Mesenteric fat pad (tissue), 1 donor: Measurements from ENCODE around the gene DCPS. TPM values are rescaled to one million over a fixed set of nuclear protein-coding genes. Genes with fewer than 3 reads are reported as not detected.
"Not testable (repeated sequence)": the region's sequence is repeated elsewhere in the genome, so short reads cannot be mapped to it uniquely, and the experiment has no call there.

Experiments
- DNase-seq: peaks from one replicate; pipeline ENCODE4 v3.0.0-alpha.2; 2020; ENCODE audit warnings: low spot score
- total RNA-seq: library from RNA; stranded (reverse); fragmentation: NEBNext Ultra II Directional; extraction: Animal tissue kit (Norgen Biotek cat#: 25700); gene quantifications from one replicate; pipeline ENCODE4 v1.2.1, GENCODE V29; 2021
- donor health status: DM: yes; HTN: yes; CAD: no.

The DCPS gene
- total RNA-seq, 1 donor from 2014 or later: 10.8 TPM

DNA sequence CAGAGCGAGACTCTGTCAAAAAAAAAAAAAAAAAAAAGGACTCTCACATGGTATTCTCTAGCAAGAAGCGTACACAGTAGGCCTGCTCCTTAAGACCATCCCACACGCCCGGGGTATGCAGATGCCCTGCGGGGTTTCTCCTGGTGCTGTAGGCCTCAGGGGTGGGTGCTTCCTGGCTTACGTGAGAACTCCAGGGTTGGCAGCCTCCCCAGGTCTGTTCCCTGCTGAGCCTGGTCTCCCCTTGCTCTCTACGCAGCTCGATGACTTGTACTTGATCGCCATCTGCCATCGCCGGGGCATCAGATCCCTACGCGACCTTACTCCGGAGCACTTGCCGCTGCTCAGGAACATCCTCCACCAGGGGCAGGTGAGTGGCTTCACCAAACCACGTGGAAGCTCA lies 39.2 kb downstream of the DCPS start:
- no peak for DNase-seq

DNA sequence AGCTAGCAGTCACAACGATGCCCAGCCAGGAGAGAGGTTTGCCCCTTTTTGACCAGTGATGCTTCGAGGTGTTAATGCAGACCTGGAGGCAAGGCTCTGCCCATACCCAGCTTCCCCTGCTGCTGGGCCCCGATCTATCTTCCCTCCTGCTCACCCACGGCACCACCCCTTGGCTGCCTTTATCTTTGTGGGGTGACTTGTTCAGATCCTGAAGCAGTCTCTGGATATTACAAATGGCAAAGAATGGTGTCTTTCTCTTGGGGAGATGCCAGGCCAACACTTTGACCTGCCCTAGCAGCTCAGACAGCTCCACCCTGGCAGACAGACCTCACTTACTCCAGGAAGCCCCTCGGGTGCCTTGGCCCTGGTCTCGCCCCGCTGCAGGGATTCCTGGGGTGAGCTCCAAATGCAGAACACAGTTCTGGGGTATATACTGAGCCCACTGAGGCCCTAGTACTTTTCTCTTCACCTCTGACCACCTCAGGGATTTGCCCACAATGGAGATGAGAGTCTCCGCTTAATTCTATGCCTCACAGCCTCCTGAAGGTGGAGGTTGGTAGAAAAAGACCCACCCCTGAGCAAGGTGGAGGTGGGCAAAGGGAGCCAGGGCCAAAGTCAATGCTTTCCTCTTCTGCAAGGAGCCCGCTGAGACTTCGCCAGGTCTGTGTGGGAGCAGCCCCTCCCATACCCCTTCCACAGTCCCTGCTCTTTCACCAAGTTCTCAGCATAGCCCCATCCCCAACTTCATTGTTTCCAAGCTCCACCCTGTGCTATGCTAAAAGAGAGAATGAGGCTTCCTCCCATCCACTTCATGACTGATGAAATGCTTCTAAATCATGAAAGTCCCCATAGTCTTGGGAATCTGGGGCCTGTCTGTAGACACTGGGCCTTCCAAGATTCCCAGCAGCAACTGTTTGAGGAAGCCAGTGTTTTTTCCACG lies 40.6 kb downstream of the DCPS start:
- DNase-seq: no peak

DNA sequence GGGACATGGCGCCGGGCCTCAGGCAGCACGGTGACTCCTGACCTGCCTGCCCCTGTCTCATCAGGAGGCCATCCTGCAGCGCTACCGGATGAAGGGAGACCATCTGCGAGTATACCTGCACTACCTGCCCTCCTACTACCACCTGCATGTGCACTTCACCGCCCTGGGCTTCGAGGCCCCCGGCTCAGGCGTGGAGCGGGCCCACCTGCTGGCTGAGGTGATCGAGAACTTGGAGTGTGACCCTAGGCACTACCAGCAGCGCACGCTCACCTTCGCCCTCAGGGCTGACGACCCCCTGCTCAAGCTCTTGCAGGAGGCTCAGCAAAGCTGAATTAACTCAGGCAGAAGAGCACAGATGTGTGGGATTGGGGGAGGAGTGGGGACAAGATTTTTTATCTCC lies 41.4 kb downstream of the DCPS start:
- DNase-seq: no peak

DNA sequence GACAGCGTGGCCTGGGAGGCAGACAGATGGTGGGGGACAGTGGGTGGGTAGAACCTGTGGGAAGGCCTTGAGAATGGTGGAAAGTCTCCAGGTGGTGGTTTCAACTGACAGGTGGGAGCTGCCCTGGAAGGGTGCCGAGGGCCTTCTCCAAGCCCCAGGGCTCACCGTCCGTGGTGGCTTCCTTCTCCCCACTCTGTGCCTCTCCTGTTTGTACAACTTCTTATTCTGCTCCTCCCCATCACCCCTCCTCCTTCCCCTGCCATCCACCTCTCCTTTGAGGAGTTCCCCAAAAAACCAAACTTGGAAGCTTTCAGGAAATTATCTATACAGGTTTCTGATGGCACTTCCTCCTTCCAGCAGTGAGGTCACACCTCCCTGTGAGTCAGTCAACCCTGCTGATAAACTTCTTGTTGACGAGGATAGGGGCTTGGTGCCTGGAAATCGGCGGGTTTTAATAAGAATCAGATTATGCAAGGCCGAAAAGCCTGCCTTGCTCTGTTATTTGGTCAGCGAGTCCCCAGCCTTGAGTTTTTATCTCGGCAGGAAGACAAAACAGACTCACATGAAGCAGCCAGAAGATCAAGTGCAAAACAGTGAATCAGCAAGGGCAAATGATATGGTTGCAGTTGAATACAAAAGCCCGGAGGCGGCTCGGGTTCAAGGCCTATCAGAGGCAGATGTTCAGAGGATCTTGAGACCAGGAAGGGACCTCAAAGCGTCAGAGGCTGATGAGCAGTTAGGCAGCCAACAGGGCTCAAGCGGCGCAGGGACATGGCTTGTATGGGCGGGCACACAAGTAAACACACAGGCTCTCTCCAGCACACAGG lies 42.1 kb downstream of the DCPS start:
- no peak for DNase-seq

DNA sequence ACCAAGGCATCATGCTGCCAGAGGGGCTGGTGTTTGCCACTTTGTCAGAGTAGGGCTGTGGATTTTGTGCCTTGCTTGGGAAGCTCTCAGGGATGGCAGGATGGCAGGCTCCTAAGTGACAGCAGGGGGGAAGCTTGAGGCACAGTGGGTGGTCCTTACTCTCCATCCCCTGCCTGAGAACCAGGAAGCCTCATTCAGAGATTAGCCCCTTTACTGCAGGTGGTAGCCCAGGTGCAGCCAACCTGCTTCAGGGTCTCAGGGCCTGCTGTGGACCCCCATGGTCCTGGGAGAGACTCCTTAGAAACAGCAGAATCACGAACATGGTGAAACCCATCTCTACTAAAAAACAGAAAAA lies 42.7 kb downstream of the DCPS start:
- DNase-seq: no peak

DNA sequence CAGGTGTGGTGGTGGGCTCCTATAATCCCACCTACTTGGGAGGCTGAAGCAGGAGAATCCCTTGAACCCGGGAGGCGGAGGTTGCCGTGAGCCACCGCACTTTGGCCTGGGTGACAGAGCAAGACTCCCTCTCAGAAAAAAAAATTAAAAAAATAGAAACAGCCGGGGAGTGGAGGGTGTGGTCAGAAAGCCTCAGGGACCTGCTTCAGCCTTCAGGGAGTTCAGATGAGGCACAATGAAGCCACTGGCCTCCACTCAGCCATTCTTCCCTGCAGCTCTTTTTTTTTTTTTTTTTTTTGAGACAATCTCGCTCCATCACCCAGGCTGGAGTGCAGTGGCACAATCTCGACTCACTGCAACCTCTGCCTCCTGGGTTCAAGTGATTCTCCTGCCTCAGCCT lies 43.1 kb downstream of the DCPS start:
- DNase-seq: not testable (repeated sequence)

DNA sequence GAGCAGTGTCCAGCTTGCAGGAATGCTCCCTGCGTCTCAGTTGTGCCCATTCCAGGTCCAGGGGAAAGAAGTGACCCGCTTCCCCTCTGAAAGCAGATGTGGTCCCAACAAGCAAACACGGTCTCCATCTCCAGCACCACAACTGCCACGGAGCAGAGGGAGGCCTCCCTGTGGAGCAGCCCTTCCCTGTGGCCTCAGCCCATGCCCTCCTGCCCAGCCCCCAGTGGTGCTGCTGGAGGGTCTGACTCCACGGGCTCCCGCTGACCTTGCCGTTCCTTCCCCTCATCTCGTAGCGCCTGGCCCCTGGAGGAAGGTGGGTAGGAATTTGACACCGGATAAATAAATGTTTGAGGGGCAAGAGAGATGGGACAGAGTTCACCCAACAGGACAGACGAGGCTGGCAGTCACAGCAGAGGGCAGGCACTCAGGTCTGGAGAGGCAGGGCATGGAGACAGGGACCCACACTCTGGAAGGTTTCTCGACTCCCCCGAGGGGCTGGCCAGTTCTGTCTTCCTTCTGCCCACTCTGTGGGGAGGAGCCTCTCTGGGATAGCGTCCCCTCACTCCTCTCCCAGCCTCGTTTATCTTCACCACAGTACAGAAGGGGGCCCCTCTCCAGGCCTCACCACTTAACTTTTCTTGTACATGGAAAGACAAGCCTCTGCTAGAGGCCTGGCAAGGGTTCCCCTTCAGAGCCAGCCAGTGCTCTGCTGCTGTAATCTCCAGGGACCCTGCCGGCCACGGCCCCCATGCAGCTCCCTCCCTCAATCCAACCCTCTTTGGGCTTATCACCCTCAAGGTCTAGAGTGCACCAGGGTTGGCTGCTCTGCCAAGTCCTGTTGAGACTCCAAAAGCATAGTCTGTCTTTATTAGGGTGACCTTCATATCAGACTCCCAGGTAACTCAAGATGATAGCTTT lies 44.1 kb downstream of the DCPS start:
- no peak for DNase-seq

DNA sequence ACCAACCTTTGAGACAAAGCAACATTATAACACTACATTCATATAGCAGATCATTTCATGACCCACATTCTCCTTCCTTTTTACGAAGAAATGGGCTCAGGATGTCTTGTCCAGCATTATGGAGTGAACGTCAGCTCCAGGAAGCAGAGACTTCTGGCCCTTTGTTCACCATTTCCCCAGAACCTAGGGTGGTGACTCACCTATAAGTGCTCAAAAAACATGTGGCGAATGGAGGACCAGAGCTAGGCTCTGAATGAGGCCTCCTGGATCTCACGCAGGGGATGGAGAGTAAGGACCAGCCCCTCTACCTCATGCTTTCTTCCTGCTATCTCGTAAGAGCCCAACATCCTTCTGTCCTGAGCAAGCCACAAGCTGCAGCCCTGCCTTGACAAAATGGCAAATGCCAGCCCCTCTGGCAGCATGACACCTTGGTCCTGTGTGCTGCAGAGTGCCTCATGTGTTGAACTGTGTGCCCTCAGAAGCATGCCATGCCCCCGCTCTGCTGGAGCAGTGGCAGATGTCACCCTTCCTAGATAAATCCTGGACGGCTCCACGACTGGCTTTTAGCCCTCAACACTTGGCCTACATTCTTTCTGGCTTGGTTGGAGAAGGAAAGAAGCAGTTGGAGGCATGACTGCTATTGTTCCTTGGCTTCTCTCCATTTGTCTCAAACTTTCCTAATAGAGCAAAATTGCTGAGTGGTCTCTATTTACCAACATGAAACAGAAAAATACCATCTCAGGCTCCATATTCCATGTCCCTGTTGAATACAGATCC lies 45.1 kb downstream of the DCPS start:
- no peak for DNase-seq

DNA sequence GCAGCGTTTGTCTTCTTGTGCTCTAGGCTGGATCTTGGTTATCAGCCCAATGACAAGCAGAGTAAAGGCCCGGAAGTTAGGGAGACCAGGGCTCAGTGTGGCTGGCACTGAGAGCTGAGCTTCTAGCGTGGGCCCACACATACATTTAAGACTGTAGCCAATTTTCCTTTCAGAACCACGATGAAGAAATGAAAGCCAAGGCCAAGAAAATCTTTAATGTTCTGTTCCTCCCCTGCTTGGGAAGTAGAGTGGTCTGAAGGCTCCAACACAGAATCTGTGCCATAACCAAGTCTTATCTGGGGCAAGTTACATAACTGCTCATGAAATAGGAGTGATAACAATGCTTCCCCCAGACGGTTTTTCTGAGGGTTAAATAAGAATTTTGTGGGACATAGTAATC lies 47.0 kb downstream of the DCPS start:
- no peak for DNase-seq

DNA sequence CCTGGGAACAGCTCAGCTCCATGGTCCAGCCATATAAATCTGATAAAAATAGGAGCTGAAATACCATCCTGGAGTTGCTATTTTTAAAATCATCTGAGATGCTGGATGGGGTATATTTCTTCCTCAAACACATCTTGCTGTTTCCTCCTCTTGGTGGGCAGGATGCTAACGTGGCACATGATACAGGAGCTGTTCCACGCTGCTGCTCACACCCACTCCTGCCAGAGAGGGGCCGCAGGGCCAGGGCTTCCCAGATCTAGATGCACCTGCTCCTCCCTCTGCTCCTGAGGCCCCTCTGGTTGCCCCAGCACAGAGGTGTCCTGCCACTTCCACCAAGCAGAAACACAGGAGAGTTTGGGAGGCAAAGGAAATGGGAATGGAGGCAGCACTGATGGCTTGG lies 48.3 kb downstream of the DCPS start:
- DNase-seq: no peak

DNA sequence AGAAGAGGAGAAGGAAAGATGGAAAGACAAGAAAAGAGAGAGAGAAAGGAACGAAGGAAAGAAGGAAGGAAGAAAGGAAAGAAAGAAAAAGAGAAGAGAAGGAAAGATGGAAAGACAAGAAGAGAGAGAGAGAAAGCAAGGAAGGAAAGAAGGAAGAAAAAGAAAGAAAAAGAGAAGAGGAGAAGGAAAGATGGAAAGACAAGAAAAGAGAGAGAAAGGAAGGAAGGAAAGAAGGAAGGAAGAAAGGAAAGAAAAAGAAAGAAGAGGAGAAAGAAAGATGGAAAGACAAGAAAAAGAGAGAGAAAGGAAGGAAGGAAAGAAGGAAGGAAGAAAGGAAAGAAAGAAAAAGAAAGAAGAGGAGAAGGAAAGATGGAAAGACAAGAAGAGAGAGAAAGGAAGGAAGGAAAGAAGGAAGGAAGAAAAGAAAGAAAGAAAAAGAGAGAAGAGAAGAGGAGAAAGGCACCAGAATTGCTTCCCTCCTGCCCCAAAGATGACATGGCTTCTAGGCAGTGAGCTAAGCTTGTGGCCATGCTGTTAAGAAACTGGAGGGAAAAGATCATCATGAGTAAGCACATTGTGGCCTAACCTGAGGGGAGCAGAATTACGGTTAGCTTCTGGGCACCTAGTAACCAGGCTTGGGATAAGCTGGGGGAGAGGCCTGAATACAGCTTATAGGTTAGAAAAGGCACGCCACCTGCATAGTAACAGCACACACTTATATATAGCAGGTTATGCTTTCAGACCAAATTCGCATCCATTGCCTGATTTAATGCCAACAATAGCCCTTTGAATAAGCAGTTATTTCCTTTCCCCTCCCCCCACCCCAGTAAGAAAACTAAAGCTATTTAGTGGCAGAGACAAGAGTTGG lies 49.3 kb downstream of the DCPS start:
- DNase-seq: no peak

DNA sequence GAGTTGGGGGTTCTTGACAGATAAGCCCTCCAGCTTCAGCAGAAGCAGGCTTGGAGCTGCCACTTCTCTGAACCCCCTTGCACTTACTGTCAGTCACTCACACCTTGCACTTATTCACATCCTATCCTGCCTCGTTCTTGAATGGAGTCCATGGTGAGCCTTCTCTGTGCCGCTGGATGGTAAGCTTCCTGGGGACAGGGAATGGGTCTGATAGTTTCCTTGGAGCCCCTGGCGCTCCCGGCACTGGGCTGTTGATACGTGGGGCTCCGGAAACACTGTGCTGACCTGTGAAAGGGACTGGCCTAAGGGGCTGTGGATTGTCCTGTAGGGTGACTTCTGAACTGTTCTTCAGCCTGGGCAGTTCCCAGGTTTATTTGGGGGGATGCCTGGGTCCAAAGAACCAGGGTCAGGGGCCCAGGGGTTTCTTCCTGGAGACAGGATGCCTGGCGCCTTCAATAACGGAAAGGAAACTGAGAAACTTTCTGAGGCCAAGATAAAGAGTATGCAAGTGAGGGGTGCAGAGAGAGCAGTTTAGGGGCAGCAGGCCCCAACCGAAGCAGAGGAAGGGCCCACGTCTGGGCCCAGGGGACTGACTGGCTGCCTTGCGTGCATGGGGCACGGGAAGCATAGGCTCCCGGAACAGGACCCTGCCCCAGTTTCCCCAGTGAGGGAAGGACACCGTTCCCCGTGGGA lies 50.9 kb downstream of the DCPS start:
- DNase-seq: no peak

DNA sequence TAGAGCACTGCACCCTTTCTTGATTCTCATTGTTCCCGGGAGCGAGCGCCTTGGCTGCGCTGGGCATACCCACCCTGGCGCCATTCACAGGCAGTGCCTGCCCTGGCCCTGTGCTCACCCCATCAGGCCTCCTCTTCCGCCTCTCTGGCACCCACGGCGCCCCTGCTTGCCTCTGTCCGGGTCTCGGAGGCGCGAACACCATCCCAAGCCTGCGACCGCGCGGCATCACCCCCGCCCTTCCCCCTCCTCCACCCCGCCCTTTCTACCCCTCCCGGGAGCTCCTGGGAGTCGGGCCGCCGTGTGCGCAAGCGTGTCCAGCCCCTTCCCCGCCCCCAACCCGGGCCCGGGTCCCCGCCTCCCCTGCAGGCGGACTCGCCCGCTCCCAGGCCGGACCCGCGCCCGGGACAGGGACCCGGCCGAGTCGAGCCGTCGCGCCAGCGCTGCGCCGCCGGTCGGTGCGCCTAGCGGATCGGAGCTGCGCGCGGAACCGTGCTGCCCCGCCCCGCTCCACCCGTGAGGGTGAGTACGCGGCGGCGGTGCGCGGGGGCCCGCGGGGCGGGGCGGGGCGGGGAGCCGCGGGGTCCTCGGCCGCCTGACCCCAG lies 51.6 kb downstream of the DCPS start, which contains the start of gene ST3GAL4:
Gene ST3GAL4 (plus strand): TSS at position 363 of the 602 bp plus-strand sequence. CDS start 50,470 bp downstream, outside the sequence.
- peak; percentile 94 for DNase-seq

DNA sequence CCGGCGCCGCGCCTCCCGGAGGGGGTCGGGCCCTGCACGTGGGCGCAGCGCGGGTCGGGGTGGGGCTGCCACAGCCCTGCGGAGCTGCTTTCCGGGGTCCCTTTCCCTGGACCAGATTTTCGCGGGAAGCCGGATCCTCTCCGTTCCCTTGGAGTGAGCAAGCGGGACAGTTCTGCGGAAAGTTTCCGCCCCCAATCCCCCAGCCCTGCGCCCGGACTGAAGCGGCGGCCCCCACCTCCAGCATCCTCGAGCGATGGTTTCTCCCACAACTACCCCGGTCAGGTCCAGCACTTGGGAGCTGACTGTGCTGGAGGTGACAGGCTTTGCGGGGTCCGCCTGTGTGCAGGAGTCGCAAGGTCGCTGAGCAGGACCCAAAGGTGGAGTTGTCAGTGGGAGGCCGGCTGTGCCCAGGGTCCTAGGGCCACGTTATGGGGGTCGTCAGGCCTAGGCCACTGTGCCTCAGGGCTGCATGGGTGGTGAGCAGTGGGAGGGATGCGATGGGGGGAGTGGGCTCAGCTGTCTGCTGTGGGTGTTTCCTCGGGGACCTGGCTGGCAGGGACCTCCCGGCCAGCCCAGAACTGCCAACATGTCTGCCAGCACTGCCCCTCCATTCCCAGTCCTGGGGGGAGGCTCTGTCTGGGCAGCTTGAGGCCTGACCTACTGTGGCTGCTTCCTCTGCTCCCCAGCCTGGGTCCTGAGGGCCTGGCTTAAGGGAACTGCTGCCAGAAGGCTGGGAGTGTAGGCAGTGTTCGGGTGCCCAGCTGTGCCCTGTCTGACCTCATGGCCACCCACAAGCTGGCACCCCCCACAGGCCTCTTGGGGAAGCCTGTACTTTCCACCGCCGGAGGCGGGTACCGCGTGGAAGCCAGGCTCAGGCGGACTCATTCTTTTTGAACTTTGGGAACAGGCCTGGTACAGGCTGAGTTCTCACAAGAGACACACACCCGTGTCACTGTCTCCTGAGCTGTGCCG lies 52.4 kb downstream of the DCPS start:
- no peak for DNase-seq

DNA sequence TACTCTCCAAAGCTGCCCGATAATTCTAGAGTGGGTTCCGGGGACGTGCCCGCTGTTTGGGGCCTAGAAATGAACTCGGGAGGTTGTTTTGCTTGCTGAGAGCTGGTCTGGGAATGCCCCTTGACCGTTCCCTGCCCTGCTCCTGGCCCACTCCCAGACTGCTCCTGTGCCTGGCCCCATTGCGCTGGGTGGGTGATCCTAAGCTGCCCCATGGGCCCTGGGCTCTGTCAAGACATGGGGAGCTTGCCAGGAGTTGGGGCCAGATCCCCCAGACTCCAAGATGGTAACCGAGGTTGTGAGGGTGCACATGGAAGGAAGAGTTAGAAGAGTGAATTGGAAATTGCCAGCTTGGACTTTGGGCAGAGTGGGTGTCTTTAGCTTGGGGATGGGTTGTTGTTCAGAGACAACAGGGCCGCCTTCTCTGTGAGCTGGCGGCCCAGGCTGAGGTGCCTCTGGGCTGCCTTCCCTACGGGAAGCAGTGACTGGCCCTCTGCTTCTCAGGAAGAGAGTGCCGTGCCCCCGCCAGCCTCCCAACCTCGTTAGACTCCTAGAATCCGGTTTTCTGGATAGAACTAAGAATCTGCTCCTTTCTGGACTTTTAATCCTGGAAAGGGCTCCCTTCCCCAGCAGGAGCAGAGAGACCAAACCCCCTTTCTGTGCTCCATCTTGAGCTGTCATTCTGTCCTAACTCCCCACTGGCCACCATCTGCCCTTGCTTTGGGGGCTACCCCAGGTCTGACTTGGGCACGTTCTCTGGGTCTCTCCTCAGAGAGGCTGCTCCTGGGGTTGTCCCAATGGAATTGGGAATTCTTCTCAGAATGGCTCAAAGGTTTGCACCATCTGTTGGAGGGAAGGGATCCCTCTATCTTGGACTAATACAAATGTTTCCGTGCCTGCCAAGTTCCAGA lies 53.4 kb downstream of the DCPS start:
- no peak for DNase-seq
